Measurements from ENCODE around the gene AFP. TPM values are rescaled to one million over a fixed set of nuclear protein-coding genes. Genes with fewer than 3 reads are reported as not detected.

The AFP gene
- total and polyA plus RNA-seq, 7 experiments from 2014 or later: not detected

- H3K4me3 Mint-ChIP-seq: no peak overlapping the region
- H3K4me1 Mint-ChIP-seq: no peaks in the 10 kb centered on the region
- H3K4me1 ChIP-seq (ENCODE audit: control insufficient read depth in 2 of 2, insufficient read depth in 2 of 2, low read length in 2 of 2): no peaks in the 10 kb centered on the region
- H3K9me3 ChIP-seq (ENCODE audit: control insufficient read depth in 2 of 3, low read length in 3 of 3): no peaks in the 10 kb centered on the region
- ChIA-PET CTCF (no interaction called here), POLR2A (no interaction called here)
- DNase-seq (no peak), ATAC-seq (no peak)
- H3K36me3 Mint-ChIP-seq: no peaks in the 10 kb centered on the region
- H3K27me3 Mint-ChIP-seq: peaks cover 0 to 5% (median 0%) of the 10 kb centered on the region in 5 donors
- no peak overlapping the region for H3K4me3 ChIP-seq (ENCODE audit: low read length)
- no peaks in the 10 kb centered on the region for H3K36me3 ChIP-seq (ENCODE audit: control insufficient read depth in 2 of 3, insufficient read depth in 3 of 3, low read length in 3 of 3)
- no peaks in the 10 kb centered on the region for H3K9me3 Mint-ChIP-seq
- intact Hi-C loops (cut with micrococcal nuclease): no loop called here
- H3K27me3 ChIP-seq (ENCODE audit: control insufficient read depth in 2 of 2, insufficient read depth in 2 of 2, low read length in 2 of 2): no peaks in the 10 kb centered on the region
- no peak overlapping the region for H3K27ac Mint-ChIP-seq
- H3K27ac ChIP-seq (ENCODE audit: low read depth, low read length): no peak overlapping the region
Measured at GRCh38 chr4:73414936-73415271, 21.1 kb upstream of the AFP start.

- H3K9me3 ChIP-seq (ENCODE audit: control insufficient read depth in 2 of 3, low read length in 3 of 3): no peaks in the 10 kb centered on the region
- POLR2A ChIA-PET: no interaction called here
- no peak for ATAC-seq
- DNase-seq: no peak
- intact Hi-C loops (cut with micrococcal nuclease): no loop called here
- no peak overlapping the region for H3K27ac ChIP-seq (ENCODE audit: low read depth, low read length)
- no peaks in the 10 kb centered on the region for H3K4me1 Mint-ChIP-seq
- H3K27me3 Mint-ChIP-seq: peaks cover 0 to 5% (median 0%) of the 10 kb centered on the region in 5 donors
- H3K36me3 Mint-ChIP-seq: no peaks in the 10 kb centered on the region
- H3K4me1 ChIP-seq (ENCODE audit: control insufficient read depth in 2 of 2, insufficient read depth in 2 of 2, low read length in 2 of 2): no peaks in the 10 kb centered on the region
- no peaks in the 10 kb centered on the region for H3K9me3 Mint-ChIP-seq
- no peaks in the 10 kb centered on the region for H3K36me3 ChIP-seq (ENCODE audit: control insufficient read depth in 2 of 3, insufficient read depth in 3 of 3, low read length in 3 of 3)
- H3K27ac Mint-ChIP-seq: no peak overlapping the region
- no peak overlapping the region for H3K4me3 Mint-ChIP-seq
- CTCF ChIA-PET: no interaction called here
- H3K4me3 ChIP-seq (ENCODE audit: low read length): no peak overlapping the region
- no peaks in the 10 kb centered on the region for H3K27me3 ChIP-seq (ENCODE audit: control insufficient read depth in 2 of 2, insufficient read depth in 2 of 2, low read length in 2 of 2)
Measured at GRCh38 chr4:73415807-73416238, 20.2 kb upstream of the AFP start.

- H3K27ac Mint-ChIP-seq: no peak overlapping the region
- Histone ChIP-seq H3K27me3 (ENCODE audit: control insufficient read depth in 2 of 2, insufficient read depth in 2 of 2, low read length in 2 of 2) (no peaks in the 10 kb centered on the region), H3K36me3 (ENCODE audit: control insufficient read depth in 2 of 3, insufficient read depth in 3 of 3, low read length in 3 of 3) (no peaks in the 10 kb centered on the region), H3K4me3 (ENCODE audit: low read length) (no peak overlapping the region), H3K9me3 (ENCODE audit: control insufficient read depth in 2 of 3, low read length in 3 of 3) (no peaks in the 10 kb centered on the region), H3K4me1 (ENCODE audit: control insufficient read depth in 2 of 2, insufficient read depth in 2 of 2, low read length in 2 of 2) (no peaks in the 10 kb centered on the region), H3K27ac (ENCODE audit: low read depth, low read length) (no peak overlapping the region)
- no peaks in the 10 kb centered on the region for H3K4me1 Mint-ChIP-seq
- H3K27me3 Mint-ChIP-seq: peaks cover 0 to 5% (median 0%) of the 10 kb centered on the region in 5 donors
- ATAC-seq (no peak), DNase-seq (no peak)
- ChIA-PET POLR2A (no interaction called here), CTCF (no interaction called here)
- H3K4me3 Mint-ChIP-seq: no peak overlapping the region
- H3K9me3 Mint-ChIP-seq: no peaks in the 10 kb centered on the region
- no peaks in the 10 kb centered on the region for H3K36me3 Mint-ChIP-seq
- intact Hi-C loops (cut with micrococcal nuclease): no loop called here
Measured at GRCh38 chr4:73416423-73417087, 19.5 kb upstream of the AFP start.

GRCh38 chr4:73417342-73417741 is 18.7 kb upstream of the AFP start:
- H3K4me1 Mint-ChIP-seq: no peaks in the 10 kb centered on the region
- no peaks in the 10 kb centered on the region for H3K36me3 Mint-ChIP-seq
- ChIA-PET POLR2A (no interaction called here), CTCF (no interaction called here)
- H3K36me3 ChIP-seq (ENCODE audit: control insufficient read depth in 2 of 3, insufficient read depth in 3 of 3, low read length in 3 of 3): no peaks in the 10 kb centered on the region
- intact Hi-C loops (cut with micrococcal nuclease): no loop called here
- no peaks in the 10 kb centered on the region for H3K9me3 Mint-ChIP-seq
- H3K4me1 ChIP-seq (ENCODE audit: control insufficient read depth in 2 of 2, insufficient read depth in 2 of 2, low read length in 2 of 2): no peaks in the 10 kb centered on the region
- DNase-seq (no peak), ATAC-seq (no peak)
- no peak overlapping the region for H3K27ac ChIP-seq (ENCODE audit: low read depth, low read length)
- H3K4me3 Mint-ChIP-seq: no peak overlapping the region
- H3K27ac Mint-ChIP-seq: no peak overlapping the region
- peaks cover 0 to 10% (median 0%) of the 10 kb centered on the region in 5 donors for H3K27me3 Mint-ChIP-seq
- H3K27me3 ChIP-seq (ENCODE audit: control insufficient read depth in 2 of 2, insufficient read depth in 2 of 2, low read length in 2 of 2): no peaks in the 10 kb centered on the region
- no peak overlapping the region for H3K4me3 ChIP-seq (ENCODE audit: low read length)
- H3K9me3 ChIP-seq (ENCODE audit: control insufficient read depth in 2 of 3, low read length in 3 of 3): no peaks in the 10 kb centered on the region

GRCh38 chr4:73417973-73418372 is 18.0 kb upstream of the AFP start:
- Mint-ChIP-seq H3K27me3 (peaks cover 0 to 10% (median 0%) of the 10 kb centered on the region in 5 donors), H3K9me3 (no peaks in the 10 kb centered on the region), H3K4me1 (no peaks in the 10 kb centered on the region), H3K27ac (no peak overlapping the region), H3K36me3 (no peaks in the 10 kb centered on the region), H3K4me3 (no peak overlapping the region)
- no peaks in the 10 kb centered on the region for H3K9me3 ChIP-seq (ENCODE audit: control insufficient read depth in 2 of 3, low read length in 3 of 3)
- ATAC-seq: no peak
- no peak overlapping the region for H3K27ac ChIP-seq (ENCODE audit: low read depth, low read length)
- intact Hi-C loops (cut with micrococcal nuclease): no loop called here
- H3K4me3 ChIP-seq (ENCODE audit: low read length): no peak overlapping the region
- no peaks in the 10 kb centered on the region for H3K4me1 ChIP-seq (ENCODE audit: control insufficient read depth in 2 of 2, insufficient read depth in 2 of 2, low read length in 2 of 2)
- no peaks in the 10 kb centered on the region for H3K27me3 ChIP-seq (ENCODE audit: control insufficient read depth in 2 of 2, insufficient read depth in 2 of 2, low read length in 2 of 2)
- ChIA-PET POLR2A (no interaction called here), CTCF (no interaction called here)
- no peak for DNase-seq
- H3K36me3 ChIP-seq (ENCODE audit: control insufficient read depth in 2 of 3, insufficient read depth in 3 of 3, low read length in 3 of 3): no peaks in the 10 kb centered on the region

- Mint-ChIP-seq H3K9me3 (no peaks in the 10 kb centered on the region), H3K27me3 (peaks cover 0 to 10% (median 0%) of the 10 kb centered on the region in 5 donors), H3K36me3 (no peaks in the 10 kb centered on the region), H3K4me1 (no peaks in the 10 kb centered on the region), H3K27ac (no peak overlapping the region), H3K4me3 (no peak overlapping the region)
- H3K27ac ChIP-seq (ENCODE audit: low read depth, low read length): no peak overlapping the region
- no peak overlapping the region for H3K4me3 ChIP-seq (ENCODE audit: low read length)
- intact Hi-C loops (cut with micrococcal nuclease): no loop called here
- no peaks in the 10 kb centered on the region for H3K4me1 ChIP-seq (ENCODE audit: control insufficient read depth in 2 of 2, insufficient read depth in 2 of 2, low read length in 2 of 2)
- CTCF ChIA-PET: no interaction called here
- H3K36me3 ChIP-seq (ENCODE audit: control insufficient read depth in 2 of 3, insufficient read depth in 3 of 3, low read length in 3 of 3): no peaks in the 10 kb centered on the region
- DNase-seq (no peak), ATAC-seq (no peak)
- POLR2A ChIA-PET: no interaction called here
- no peaks in the 10 kb centered on the region for H3K9me3 ChIP-seq (ENCODE audit: control insufficient read depth in 2 of 3, low read length in 3 of 3)
- H3K27me3 ChIP-seq (ENCODE audit: control insufficient read depth in 2 of 2, insufficient read depth in 2 of 2, low read length in 2 of 2): no peaks in the 10 kb centered on the region
Measured at GRCh38 chr4:73418677-73419076, 17.3 kb upstream of the AFP start.

- H3K4me3 ChIP-seq (ENCODE audit: low read length): no peak overlapping the region
- H3K36me3 ChIP-seq (ENCODE audit: control insufficient read depth in 2 of 3, insufficient read depth in 3 of 3, low read length in 3 of 3): no peaks in the 10 kb centered on the region
- H3K4me1 Mint-ChIP-seq: no peaks in the 10 kb centered on the region
- H3K27ac Mint-ChIP-seq: no peak overlapping the region
- intact Hi-C loops (cut with micrococcal nuclease): no loop called here
- H3K9me3 ChIP-seq (ENCODE audit: control insufficient read depth in 2 of 3, low read length in 3 of 3): no peaks in the 10 kb centered on the region
- H3K9me3 Mint-ChIP-seq: no peaks in the 10 kb centered on the region
- ChIA-PET POLR2A (no interaction called here), CTCF (interaction anchor here (1.6 kb wide), 1 partner anchor 9 kb away, joined by 4 read pairs; no protein-coding TSS in a partner anchor)
- no peak overlapping the region for H3K27ac ChIP-seq (ENCODE audit: low read depth, low read length)
- H3K36me3 Mint-ChIP-seq: no peaks in the 10 kb centered on the region
- no peaks in the 10 kb centered on the region for H3K4me1 ChIP-seq (ENCODE audit: control insufficient read depth in 2 of 2, insufficient read depth in 2 of 2, low read length in 2 of 2)
- H3K27me3 ChIP-seq (ENCODE audit: control insufficient read depth in 2 of 2, insufficient read depth in 2 of 2, low read length in 2 of 2): no peaks in the 10 kb centered on the region
- no peak overlapping the region for H3K4me3 Mint-ChIP-seq
- no peak for DNase-seq
- no peak for ATAC-seq
- H3K27me3 Mint-ChIP-seq: peaks cover 0 to 10% (median 0%) of the 10 kb centered on the region in 5 donors
Measured at GRCh38 chr4:73419106-73420038, 16.6 kb upstream of the AFP start.
